H4 (cell line): ENCODE measurements around the gene SAMD4A. TPM values are rescaled to one million over a fixed set of nuclear protein-coding genes. Genes with fewer than 3 reads are reported as not detected.
"Not testable (repeated sequence)": the region's sequence is repeated elsewhere in the genome, so short reads cannot be mapped to it uniquely, and the experiment has no call there.

Experiments
- DNase-seq: peaks from one replicate; pipeline ENCODE4 v3.0.0-alpha.2; 2015; ENCODE audit warnings: low spot score
- total RNA-seq: library from RNA; depleted of rRNA; stranded (reverse); fragments of >200 nt; shearing (Covaris generic); gene quantifications from 2 replicates; pipeline ENCODE4 v1.2.3, GENCODE V29; 2014

Gene SAMD4A
- total RNA-seq, 1 experiment from 2014 or later, result 1.8 TPM

DNA sequence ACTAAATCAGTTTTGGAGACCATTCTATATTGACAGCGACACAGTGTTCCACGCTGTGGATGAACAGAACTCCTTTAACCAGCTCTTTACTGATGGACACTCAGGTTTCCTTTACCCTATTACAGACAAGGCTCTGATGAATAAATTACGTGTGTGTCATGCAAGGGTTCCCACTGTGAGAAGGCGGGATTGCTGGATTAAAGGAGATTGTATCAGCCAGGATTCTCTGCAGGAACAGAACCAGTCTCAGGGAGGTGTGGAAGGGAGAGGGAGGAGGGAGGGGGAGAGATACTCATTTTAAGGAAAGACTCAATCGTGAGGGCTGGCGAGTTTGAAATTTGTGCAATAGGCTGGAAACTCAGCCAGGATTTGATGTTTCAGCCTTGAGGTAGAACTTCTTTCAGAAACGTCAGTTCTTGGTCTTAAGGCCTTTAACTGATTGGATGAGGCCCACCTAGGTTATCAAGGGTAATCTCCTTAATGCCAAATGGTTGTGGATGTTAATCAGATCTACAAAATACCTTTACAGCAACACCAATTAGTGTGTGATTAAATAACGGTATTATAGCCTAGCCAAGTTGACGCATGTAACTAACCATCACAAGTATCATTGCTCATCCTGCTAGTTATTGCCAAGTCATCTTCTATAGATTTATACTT is 231.7 kb downstream of the SAMD4A start:
- DNase-seq, result no peak

- not testable (repeated sequence) for DNase-seq
These were observed 234.6 kb downstream of the SAMD4A start for GRCh38 chr14:54801482-54801881.

DNA sequence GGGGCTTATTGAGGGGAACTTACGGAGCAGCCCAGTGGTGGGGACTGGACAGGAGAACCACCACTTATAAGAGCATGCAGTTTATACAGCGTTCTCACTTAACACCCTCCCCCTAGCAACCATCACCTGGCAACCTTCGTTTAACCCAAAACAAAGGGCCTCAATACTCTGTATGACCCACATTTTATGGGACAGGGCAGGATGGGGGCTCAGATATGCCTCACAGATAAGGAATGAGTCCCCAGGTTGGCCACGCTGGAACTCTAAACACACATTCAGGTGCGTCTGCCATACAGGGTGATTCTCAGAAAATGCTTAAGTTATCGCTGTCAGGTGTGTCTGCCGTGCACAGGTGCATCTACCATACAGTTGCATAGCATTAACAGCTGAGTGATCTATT is 236.5 kb downstream of the SAMD4A start:
- no peak for DNase-seq

GRCh38 chr14:54803926-54804537 is 237.1 kb downstream of the SAMD4A start:
- no peak for DNase-seq

- no peak for DNase-seq
These were observed 237.7 kb downstream of the SAMD4A start for GRCh38 chr14:54804538-54805041.

DNA sequence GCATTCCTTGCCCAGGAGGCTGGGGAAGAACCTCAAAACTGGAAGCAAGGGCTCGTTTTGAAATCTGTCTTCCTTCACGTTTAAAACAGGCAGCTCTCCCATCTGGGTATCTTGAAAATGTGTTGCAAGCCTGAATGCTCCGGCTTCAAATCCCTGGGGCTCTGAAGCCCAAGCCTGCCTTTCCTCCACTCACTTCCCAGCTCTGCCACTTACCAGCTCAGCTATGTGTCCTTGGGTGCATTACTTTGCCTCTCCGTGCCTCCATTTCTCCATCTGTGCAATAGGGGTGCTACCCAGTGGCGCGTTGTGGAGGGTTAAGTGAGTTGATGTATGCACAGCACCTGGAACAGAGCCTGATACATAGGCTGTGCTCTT is 238.1 kb downstream of the SAMD4A start:
- no peak for DNase-seq

GRCh38 chr14:54805445-54806322 is 238.8 kb downstream of the SAMD4A start:
- DNase-seq, result peak; percentile 71

DNA sequence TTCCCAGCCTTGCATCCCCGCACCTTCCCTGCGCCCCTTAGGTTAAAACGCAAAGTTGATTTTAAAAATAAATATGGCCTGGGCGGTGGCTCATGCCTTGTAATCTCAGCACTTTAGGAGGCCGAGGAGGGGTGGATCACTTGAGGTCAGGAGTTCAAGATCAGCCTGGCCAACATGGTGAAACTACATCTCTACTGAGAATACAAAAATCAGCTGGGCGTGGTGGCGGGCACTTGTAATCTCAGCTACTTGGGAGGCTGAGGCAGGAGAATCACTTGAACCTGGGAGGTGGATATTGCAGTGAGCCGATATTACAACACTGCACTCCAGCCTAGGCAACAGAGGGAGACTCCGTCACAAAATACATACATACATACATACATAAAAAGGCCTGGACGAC is 239.7 kb downstream of the SAMD4A start:
- no peak for DNase-seq

- DNase-seq, result no peak
These were observed 240.5 kb downstream of the SAMD4A start for GRCh38 chr14:54807428-54807827.

DNA sequence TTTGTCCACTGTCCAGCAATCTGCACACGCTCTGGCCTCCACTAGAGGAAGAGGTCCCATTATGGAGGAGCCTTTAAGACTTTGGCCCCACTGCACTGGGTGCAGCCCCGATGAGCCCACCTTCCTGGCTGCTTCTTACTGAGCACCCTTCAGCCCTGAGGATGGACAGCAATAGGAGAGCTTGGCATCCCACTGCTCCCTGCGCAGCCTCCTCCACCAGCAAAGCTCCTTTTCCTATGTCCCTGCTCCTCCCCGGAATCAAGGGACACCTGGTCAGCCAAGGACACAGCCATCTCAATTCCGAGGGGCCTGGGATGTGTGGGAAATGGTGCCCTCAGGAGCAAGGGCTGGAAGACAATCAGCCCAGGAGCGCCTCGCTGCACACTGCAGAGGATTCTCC is 241.0 kb downstream of the SAMD4A start:
- no peak for DNase-seq

GRCh38 chr14:54808326-54809161 is 241.6 kb downstream of the SAMD4A start:
- DNase-seq, result no peak

DNA sequence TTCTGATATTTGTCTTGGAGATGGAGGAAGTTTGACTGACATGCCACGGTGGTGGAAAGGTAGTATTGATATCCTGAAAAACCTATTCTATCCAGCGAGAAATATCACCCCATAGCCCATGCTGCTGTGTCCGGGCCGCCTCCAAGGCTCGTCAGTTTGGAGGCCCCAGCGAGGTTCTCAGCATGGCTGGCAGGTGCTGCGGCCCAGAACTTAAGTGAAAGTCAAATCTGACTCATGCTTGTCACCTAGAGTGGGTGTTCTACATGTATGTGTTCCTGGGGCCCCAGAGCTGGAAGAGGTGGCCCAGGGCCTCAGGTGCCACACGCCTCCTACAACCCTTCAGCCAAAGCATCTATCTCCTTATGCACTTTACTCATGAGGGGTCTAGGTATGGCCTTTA is 242.8 kb downstream of the SAMD4A start:
- DNase-seq, result no peak

GRCh38 chr14:54812617-54813016 is 245.7 kb downstream of the SAMD4A start:
- no peak for DNase-seq

DNA sequence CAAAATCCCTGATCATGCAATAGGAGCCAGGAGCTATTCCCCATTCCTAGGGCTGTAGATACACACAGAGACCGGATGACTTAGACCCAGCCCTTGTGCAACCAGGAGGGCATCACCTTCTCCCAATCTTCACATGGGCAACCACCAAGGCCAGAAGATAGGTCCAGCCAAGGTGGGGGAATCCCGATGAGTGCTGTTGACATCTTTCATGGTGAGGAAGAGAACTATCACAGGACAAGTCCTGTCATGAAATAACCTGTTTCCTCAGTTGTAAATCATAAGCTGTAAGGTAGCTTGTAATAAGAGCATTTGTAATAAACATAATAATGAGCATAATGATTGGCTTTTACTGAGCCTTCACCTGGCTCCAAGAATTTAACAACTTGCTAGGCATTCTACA is 246.2 kb downstream of the SAMD4A start:
- DNase-seq, result no peak

GRCh38 chr14:54814076-54814475 is 247.1 kb downstream of the SAMD4A start:
- DNase-seq, result peak; percentile 48

GRCh38 chr14:54815016-54815415 is 248.1 kb downstream of the SAMD4A start:
- peak; percentile 43 for DNase-seq

DNA sequence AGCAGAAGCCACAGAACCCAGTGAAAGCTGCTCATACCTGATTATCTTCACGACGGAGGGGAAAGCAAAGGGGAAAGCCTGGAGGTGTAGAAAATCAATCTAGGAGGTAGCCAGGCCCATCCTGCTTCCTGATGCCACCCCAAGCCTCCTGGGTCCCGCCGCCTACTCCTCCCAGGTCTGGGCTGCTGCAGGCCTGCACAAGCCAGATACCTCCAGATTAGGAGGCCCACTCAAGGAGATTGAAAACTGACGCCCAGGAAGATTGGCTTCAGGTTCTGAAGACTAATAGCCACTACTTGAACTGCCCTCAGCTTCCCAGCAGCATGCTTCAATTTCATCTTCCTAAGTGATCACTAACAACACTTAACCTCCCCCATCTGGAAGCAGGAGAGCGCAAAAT is 248.6 kb downstream of the SAMD4A start:
- no peak for DNase-seq

- no peak for DNase-seq
These were observed 249.5 kb downstream of the SAMD4A start for GRCh38 chr14:54816450-54816849.

GRCh38 chr14:54817506-54817905 is 250.6 kb downstream of the SAMD4A start:
- no peak for DNase-seq

GRCh38 chr14:54818201-54819133 is 251.5 kb downstream of the SAMD4A start:
- DNase-seq, result peak; percentile 92

GRCh38 chr14:54822685-54823084 is 255.8 kb downstream of the SAMD4A start:
- no peak for DNase-seq
